Measurements from ENCODE around the gene ADRA2A.

- TF ChIP-seq POLR2A (IDR thresholded peaks at IDR 0.05) (no peak), CTCF (IDR thresholded peaks at IDR 0.05) (no peak), POLR2AphosphoS5 (IDR thresholded peaks at IDR 0.05; ENCODE audit: insufficient read depth in 1 of 2, low read depth in 1 of 2) (no peak)
These were observed 13.4 kb upstream of the ADRA2A start for GRCh38 chr10:111063471-111063870.

Measured in vagina (tissue), 2 donors.